Adrenal gland (tissue), 5 donors: ENCODE results near the gene PTGFR.

Experiments
- POLR2A ChIP-seq, 2 donors: fragments of 450-650 bp; IDR thresholded peaks; one replicate each; pipeline ENCODE4 v1.6.1; 2017; ENCODE audit warnings: antibody characterized with exemption in 2 of 2, mild to moderate bottlenecking in 2 of 2, moderate library complexity in 1 of 2
- TF ChIP-seq, protein P1 (sequence below), 6 experiments: fragments of 450-650 bp in 4 of 6; fragments of 200-600 bp in 2 of 6; sonication (generic) in 1 of 6; IDR thresholded peaks; 1 replicate in 5 of 6; 2 replicates in 1 of 6; pipeline versions ENCODE4 v1.5.1 to v1.8.0; 2016 to 2021; ENCODE audit warnings: antibody characterized with exemption in 6 of 6, mild to moderate bottlenecking in 2 of 6, moderate library complexity in 1 of 6
- donor health status: DM: no; HTN: no; CAD: no.

DNA sequence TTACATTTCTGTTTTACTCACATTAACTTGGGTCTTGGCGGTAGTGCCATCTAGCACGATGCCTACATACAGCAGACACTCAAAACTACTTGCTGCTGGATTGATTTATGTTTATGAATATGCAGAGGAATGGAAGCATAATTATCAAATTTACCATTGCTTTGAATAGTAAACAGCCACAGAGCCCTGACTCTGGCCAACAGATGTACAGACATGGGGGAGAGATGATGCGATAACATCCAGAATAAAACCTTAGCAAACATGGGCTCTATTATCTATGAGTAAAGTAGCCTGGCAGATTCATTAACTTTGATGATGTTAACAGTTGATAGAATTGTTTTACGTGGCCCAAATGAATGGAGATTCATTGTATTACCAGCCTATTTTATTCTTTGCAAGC lies 42.8 kb downstream of the PTGFR start:
- TF ChIP-seq, protein P1, sequence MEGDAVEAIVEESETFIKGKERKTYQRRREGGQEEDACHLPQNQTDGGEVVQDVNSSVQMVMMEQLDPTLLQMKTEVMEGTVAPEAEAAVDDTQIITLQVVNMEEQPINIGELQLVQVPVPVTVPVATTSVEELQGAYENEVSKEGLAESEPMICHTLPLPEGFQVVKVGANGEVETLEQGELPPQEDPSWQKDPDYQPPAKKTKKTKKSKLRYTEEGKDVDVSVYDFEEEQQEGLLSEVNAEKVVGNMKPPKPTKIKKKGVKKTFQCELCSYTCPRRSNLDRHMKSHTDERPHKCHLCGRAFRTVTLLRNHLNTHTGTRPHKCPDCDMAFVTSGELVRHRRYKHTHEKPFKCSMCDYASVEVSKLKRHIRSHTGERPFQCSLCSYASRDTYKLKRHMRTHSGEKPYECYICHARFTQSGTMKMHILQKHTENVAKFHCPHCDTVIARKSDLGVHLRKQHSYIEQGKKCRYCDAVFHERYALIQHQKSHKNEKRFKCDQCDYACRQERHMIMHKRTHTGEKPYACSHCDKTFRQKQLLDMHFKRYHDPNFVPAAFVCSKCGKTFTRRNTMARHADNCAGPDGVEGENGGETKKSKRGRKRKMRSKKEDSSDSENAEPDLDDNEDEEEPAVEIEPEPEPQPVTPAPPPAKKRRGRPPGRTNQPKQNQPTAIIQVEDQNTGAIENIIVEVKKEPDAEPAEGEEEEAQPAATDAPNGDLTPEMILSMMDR (IDR thresholded peaks at IDR 0.05), result no peak
- no peak for TF ChIP-seq POLR2A (IDR thresholded peaks at IDR 0.05)
